CD4-positive, alpha-beta T cell (primary cell): ENCODE data around the gene CCL4L2. TPM values are rescaled to one million over a fixed set of nuclear protein-coding genes. Genes with fewer than 3 reads are reported as not detected.
A peak's percentile ranks its signal among the peaks of the same experiment; 100 is the strongest.
"Not testable (repeated sequence)": the region's sequence is repeated elsewhere in the genome, so short reads cannot be mapped to it uniquely, and the experiment has no call there.

Experiments
- ATAC-seq: fragments of 200-7000 bp; cut with Tn5 transposase; one replicate; pipeline ENCODE4 v1.10.0; 2022; ENCODE audit warnings: mild to moderate bottlenecking; ENCODE audit not compliant: poor library complexity
- CTCF ChIA-PET: fragments of 350-600 bp; sonication (Branson Sonifier 250); formaldehyde crosslinking; loops from one replicate; lab custom pipeline; 2021; ENCODE audit warnings: antibody characterized with exemption, inconsistent platforms; lab: Charles Lee
- POLR2A ChIA-PET: fragments of 350-600 bp; sonication (Branson Sonifier 250); formaldehyde crosslinking; loops from one replicate; lab custom pipeline; 2021; ENCODE audit warnings: antibody characterized with exemption, inconsistent platforms; lab: Charles Lee
- DNase-seq, 14 experiments: peaks; one replicate each; pipeline ENCODE4 v3.0.0-alpha.2; 2013 to 2020; ENCODE audit warnings: mixed read lengths in 2 of 14
- H3K27ac ChIP-seq, 2 donors: one replicate each; pipeline versions ENCODE4 v1.5.1 to v1.7.0; 2013; ENCODE audit warnings: low read length in 2 of 2, low read depth in 1 of 2, mild to moderate bottlenecking in 1 of 2
- H3K27me3 ChIP-seq, 2 experiments: 1 replicate in 1 of 2; 2 replicates in 1 of 2; pipeline versions ENCODE4 v1.6.1 to v1.7.0; 2013; ENCODE audit warnings: low read length in 2 of 2, control low read depth in 1 of 2, mild to moderate bottlenecking in 1 of 2, moderate library complexity in 1 of 2; ENCODE audit not compliant: insufficient read depth in 2 of 2, control insufficient read depth in 1 of 2
- H3K36me3 ChIP-seq: one replicate; pipeline ENCODE4 v1.6.1; 2013; ENCODE audit warnings: low read length, control low read depth; ENCODE audit not compliant: insufficient read depth
- H3K4me1 ChIP-seq: one replicate; pipeline ENCODE4 v1.6.1; 2013; ENCODE audit warnings: low read length, control low read depth; ENCODE audit not compliant: insufficient read depth
- H3K4me3 ChIP-seq: one replicate; pipeline ENCODE4 v1.5.1; 2013; ENCODE audit warnings: mild to moderate bottlenecking, low read length, moderate library complexity
- H3K9me3 ChIP-seq, 2 experiments: 1 replicate in 1 of 2; 2 replicates in 1 of 2; pipeline versions ENCODE4 v1.6.1 to v1.7.0; 2013; ENCODE audit warnings: low read length in 2 of 2, mild to moderate bottlenecking in 2 of 2, control low read depth in 1 of 2, moderate library complexity in 1 of 2; ENCODE audit not compliant: control insufficient read depth in 1 of 2, insufficient read depth in 1 of 2
- H3K27ac Mint-ChIP-seq: one replicate; pipeline ENCODE4 v1.8.0; 2020; ENCODE audit warnings: mixed read lengths
- H3K27me3 Mint-ChIP-seq: one replicate; pipeline ENCODE4 v1.8.0; 2021; ENCODE audit warnings: mixed read lengths
- H3K36me3 Mint-ChIP-seq: one replicate; pipeline ENCODE4 v1.8.0; 2021; ENCODE audit warnings: low read depth, mixed read lengths
- H3K4me1 Mint-ChIP-seq: one replicate; pipeline ENCODE4 v1.8.0; 2021; ENCODE audit warnings: low read depth, mixed read lengths
- H3K4me3 Mint-ChIP-seq: one replicate; pipeline ENCODE4 v1.8.0; 2020; ENCODE audit warnings: mild to moderate bottlenecking, mixed read lengths
- H3K9me3 Mint-ChIP-seq: one replicate; pipeline ENCODE4 v1.8.0; 2020; ENCODE audit warnings: mixed read lengths
- intact Hi-C, 2 experiments: fragments of 100-400 bp; cut with DNase I in 1 of 2; cut with micrococcal nuclease in 1 of 2; formaldehyde crosslinking; loops; one replicate each; pipeline versions ENCODE4 v1.15.1 to v1.9.0; 2023 to 2025; cut with DNase I, micrococcal nuclease
- polyA plus RNA-seq, 2 donors: library from polyadenylated mRNA; unstranded; fragments of 120-200 nt; gene quantifications; one replicate each; pipeline ENCODE4 v1.2.1, GENCODE V29; 2013
- total RNA-seq, 174 experiments: library from RNA in 2 of 174; stranded (reverse) in 2 of 174; gene quantifications; one replicate each; pipeline ENCODE4 v1.2.3 and lab custom pipeline; 2021 to 2026

CCL4L2 gene
- total RNA-seq (under 1 TPM in 1 of 2 experiments, not detected in 1; 0.25 TPM), total RNA-seq (lab: John Stamatoyannopoulos, UW) (0 to 425 (median 2.9) reads per million in 172 experiments)
- 2.9 TPM for polyA plus RNA-seq (2013, experiment 1 of 2)
- 2.2 TPM for polyA plus RNA-seq (2013, experiment 2 of 2)

GRCh38 chr17:36210439-36211211, at the start of gene CCL4L2:
TSS of gene CCL4L2 (plus strand) at chr17:36211063.
- H3K36me3 ChIP-seq, H3K27ac ChIP-seq, H3K36me3 Mint-ChIP-seq, H3K4me1 ChIP-seq, H3K9me3 Mint-ChIP-seq, CTCF ChIA-PET, ATAC-seq, H3K27ac Mint-ChIP-seq, H3K9me3 ChIP-seq, intact Hi-C loops, H3K27me3 ChIP-seq, POLR2A ChIA-PET, H3K4me3 Mint-ChIP-seq, H3K4me1 Mint-ChIP-seq, H3K4me3 ChIP-seq: not testable (repeated sequence)
- peak in 3 of 14 experiments; percentile 33 to 59 (median 49) for DNase-seq
- peaks cover 19% of the 10 kb centered on the region for H3K27me3 Mint-ChIP-seq

GRCh38 chr17:36168836-36169235, 42.0 kb upstream of the CCL4L2 start:
- H3K27ac Mint-ChIP-seq, H3K4me3 Mint-ChIP-seq, H3K36me3 ChIP-seq, H3K36me3 Mint-ChIP-seq, H3K4me3 ChIP-seq, H3K27me3 ChIP-seq, DNase-seq, H3K9me3 Mint-ChIP-seq, H3K9me3 ChIP-seq, H3K4me1 Mint-ChIP-seq, ATAC-seq, intact Hi-C loops, H3K27me3 Mint-ChIP-seq, POLR2A ChIA-PET, H3K27ac ChIP-seq, H3K4me1 ChIP-seq, CTCF ChIA-PET: not testable (repeated sequence)

- H3K36me3 Mint-ChIP-seq, POLR2A ChIA-PET, H3K27me3 Mint-ChIP-seq, H3K4me3 ChIP-seq, H3K4me3 Mint-ChIP-seq, H3K9me3 Mint-ChIP-seq, ATAC-seq, H3K27ac ChIP-seq, CTCF ChIA-PET, H3K27me3 ChIP-seq, H3K4me1 ChIP-seq, H3K4me1 Mint-ChIP-seq, intact Hi-C loops, H3K9me3 ChIP-seq, H3K27ac Mint-ChIP-seq, DNase-seq, H3K36me3 ChIP-seq: not testable (repeated sequence)
These were observed 34.3 kb upstream of the CCL4L2 start, which contains the start of gene TBC1D3B for GRCh38 chr17:36176536-36176935. TSS of gene TBC1D3B (minus strand) at chr17:36176636. CDS start at chr17:36175050, 1,586 bp downstream.

- peaks cover 16% of the 10 kb centered on the region for H3K27me3 Mint-ChIP-seq
- H3K4me3 ChIP-seq, H3K36me3 ChIP-seq, H3K27ac ChIP-seq, H3K4me3 Mint-ChIP-seq, POLR2A ChIA-PET, H3K4me1 ChIP-seq, H3K9me3 Mint-ChIP-seq, ATAC-seq, intact Hi-C loops, H3K9me3 ChIP-seq, CTCF ChIA-PET, H3K36me3 Mint-ChIP-seq, H3K4me1 Mint-ChIP-seq, H3K27ac Mint-ChIP-seq: not testable (repeated sequence)
- DNase-seq = peak in 1 of 14 experiments; percentile 1
- peaks cover 25 to 41% of the 10 kb centered on the region in 2 experiments for H3K27me3 ChIP-seq
These were observed 29.3 kb upstream of the CCL4L2 start for GRCh38 chr17:36181446-36182175.
